ENCODE data around the gene CTTNBP2NL.
A peak's percentile ranks its signal among the peaks of the same experiment; 100 is the strongest.
"Not testable (repeated sequence)": the region's sequence is repeated elsewhere in the genome, so short reads cannot be mapped to it uniquely, and the experiment has no call there.

Gene CTTNBP2NL

DNA sequence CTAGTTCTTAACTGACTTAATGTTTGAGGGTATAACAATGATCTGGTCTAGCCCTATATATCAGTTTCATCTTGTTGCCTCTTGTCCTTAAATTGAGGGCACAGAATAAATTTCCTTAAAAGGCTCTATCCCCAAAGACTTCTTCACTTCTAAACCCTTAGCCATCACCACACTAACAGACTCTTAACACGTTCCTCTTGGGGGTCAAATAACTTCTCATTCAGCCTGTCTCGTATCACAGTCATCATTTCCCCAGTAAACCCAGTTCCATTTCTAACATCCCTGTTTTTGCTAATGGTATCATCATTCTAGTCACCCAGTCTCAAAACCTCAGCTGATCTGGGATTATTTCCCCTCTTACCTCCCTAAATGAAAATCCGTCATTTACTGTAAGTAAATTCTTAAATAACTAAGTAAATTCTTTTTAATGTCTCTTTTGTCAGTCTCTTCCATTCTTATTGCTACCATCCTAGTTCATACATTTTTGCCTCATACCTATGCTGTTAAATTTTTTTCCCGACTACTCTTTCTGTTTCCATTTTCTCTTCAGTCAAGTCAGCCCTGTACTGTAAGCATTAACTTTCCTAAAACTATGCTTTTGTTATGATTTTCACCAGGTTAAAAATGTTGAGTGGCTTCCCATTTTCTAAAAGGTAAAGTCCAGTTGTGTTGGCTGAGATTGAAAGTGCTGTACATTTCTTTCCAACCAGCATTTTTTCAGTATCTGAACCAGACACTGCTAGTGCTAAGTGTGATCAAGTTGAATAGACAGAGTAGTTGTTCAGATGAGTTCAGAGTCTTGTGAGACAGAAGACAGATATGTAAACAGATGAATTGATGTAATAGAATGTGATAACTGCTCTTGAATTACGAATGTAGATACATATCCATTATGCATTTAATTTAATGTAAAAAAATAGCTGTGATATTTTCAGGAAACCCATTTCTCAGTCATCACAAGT lies 6.9 kb downstream of the CTTNBP2NL start:
- no peaks in the 10 kb centered on the region for H3K36me3 ChIP-seq (ENCODE audit: insufficient read depth, low read depth, low read length)
- H3K4me3 ChIP-seq (ENCODE audit: low read length) = peak overlapping the region; percentile 41
- H3K27ac ChIP-seq (ENCODE audit: low read length) = no peak overlapping the region
- peak overlapping the region; percentile 1; the same call in 1 of the 2 replicates for H3K9ac ChIP-seq (ENCODE audit: low read depth, low read length)
- H3K4me1 ChIP-seq (ENCODE audit: insufficient read depth, low read length) = peaks cover 34% of the 10 kb centered on the region
- H3K9me3 ChIP-seq (ENCODE audit: insufficient read depth, low read depth, low read length) = no peaks in the 10 kb centered on the region
- H3K27me3 ChIP-seq (ENCODE audit: insufficient read depth, low read length) = no peaks in the 10 kb centered on the region

DNA sequence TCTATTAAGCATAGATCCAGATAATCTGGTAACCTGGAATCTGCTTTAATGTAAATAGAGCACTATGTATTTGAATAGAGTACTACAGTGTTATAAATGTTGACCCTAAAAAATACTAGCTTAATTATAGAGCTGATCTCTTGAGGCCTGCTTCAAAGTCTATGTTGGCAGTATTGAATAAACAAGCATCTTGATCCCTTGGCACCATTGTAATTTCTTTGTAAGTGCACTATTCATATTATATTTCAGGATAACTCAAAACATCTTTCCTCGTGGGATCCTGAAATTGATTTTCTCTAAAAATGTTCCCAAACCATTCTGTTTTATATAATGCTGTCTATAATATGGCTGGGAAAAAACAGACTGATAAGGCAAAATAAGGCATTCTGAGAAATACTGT lies 10.8 kb downstream of the CTTNBP2NL start:
- H3K9me3 ChIP-seq (ENCODE audit: insufficient read depth, low read depth, low read length) = no peaks in the 10 kb centered on the region
- peaks cover 25% of the 10 kb centered on the region for H3K4me1 ChIP-seq (ENCODE audit: insufficient read depth, low read length)
- peaks cover 2% of the 10 kb centered on the region; the same call in 1 of the 2 replicates for H3K36me3 ChIP-seq (ENCODE audit: insufficient read depth, low read depth, low read length)
- H3K27ac ChIP-seq (ENCODE audit: low read length) = no peak overlapping the region
- no peak overlapping the region for H3K4me3 ChIP-seq (ENCODE audit: low read length)
- H3K9ac ChIP-seq (ENCODE audit: low read depth, low read length) = no peak overlapping the region
- H3K27me3 ChIP-seq (ENCODE audit: insufficient read depth, low read length) = no peaks in the 10 kb centered on the region

GRCh38 chr1:112409414-112409813 lies 13.4 kb downstream of the CTTNBP2NL start:
- peaks cover 27% of the 10 kb centered on the region for H3K36me3 ChIP-seq (ENCODE audit: insufficient read depth, low read depth, low read length)
- no peak overlapping the region for H3K9ac ChIP-seq (ENCODE audit: low read depth, low read length)
- H3K4me3 ChIP-seq (ENCODE audit: low read length) = no peak overlapping the region
- no peak overlapping the region for H3K27ac ChIP-seq (ENCODE audit: low read length)
- no peaks in the 10 kb centered on the region for H3K27me3 ChIP-seq (ENCODE audit: insufficient read depth, low read length)
- no peaks in the 10 kb centered on the region for H3K9me3 ChIP-seq (ENCODE audit: insufficient read depth, low read depth, low read length)
- H3K4me1 ChIP-seq (ENCODE audit: insufficient read depth, low read length) = peaks cover 2% of the 10 kb centered on the region

DNA sequence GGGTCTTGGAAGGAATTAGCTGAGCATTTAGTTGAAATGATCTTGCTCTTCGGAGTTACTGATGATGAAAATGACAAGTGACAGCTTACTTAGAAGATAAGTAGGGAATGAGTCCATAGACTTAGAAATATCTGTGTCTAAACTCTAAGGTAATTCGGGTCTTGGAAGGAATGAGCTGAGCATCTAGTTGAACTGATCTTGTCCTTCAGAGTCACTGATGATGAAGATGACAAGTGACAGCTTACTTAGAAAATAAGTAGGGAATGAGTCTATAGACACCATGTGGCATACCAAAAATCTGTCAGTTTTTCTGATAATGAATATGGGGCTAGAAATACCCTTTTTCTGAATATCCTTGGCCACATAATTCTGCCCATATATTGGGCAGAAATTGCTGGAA lies 14.7 kb downstream of the CTTNBP2NL start:
- peaks cover 38% of the 10 kb centered on the region for H3K36me3 ChIP-seq (ENCODE audit: insufficient read depth, low read depth, low read length)
- no peak overlapping the region for H3K4me3 ChIP-seq (ENCODE audit: low read length)
- no peak overlapping the region for H3K9ac ChIP-seq (ENCODE audit: low read depth, low read length)
- no peaks in the 10 kb centered on the region for H3K27me3 ChIP-seq (ENCODE audit: insufficient read depth, low read length)
- no peak overlapping the region for H3K27ac ChIP-seq (ENCODE audit: low read length)
- H3K9me3 ChIP-seq (ENCODE audit: insufficient read depth, low read depth, low read length) = no peaks in the 10 kb centered on the region
- H3K4me1 ChIP-seq (ENCODE audit: insufficient read depth, low read length) = no peaks in the 10 kb centered on the region

GRCh38 chr1:112417271-112417670 lies 21.3 kb downstream of the CTTNBP2NL start:
- Histone ChIP-seq H3K4me1 (ENCODE audit: insufficient read depth, low read length) (no peaks in the 10 kb centered on the region), H3K27ac (ENCODE audit: low read length) (no peak overlapping the region), H3K9ac (ENCODE audit: low read depth, low read length) (no peak overlapping the region), H3K36me3 (ENCODE audit: insufficient read depth, low read depth, low read length) (peaks cover 68% of the 10 kb centered on the region), H3K27me3 (ENCODE audit: insufficient read depth, low read length) (no peaks in the 10 kb centered on the region), H3K9me3 (ENCODE audit: insufficient read depth, low read depth, low read length) (no peaks in the 10 kb centered on the region), H3K4me3 (ENCODE audit: low read length) (no peak overlapping the region)

GRCh38 chr1:112418099-112418892 lies 22.3 kb downstream of the CTTNBP2NL start:
- no peak overlapping the region for H3K9ac ChIP-seq (ENCODE audit: low read depth, low read length)
- H3K4me3 ChIP-seq (ENCODE audit: low read length) = no peak overlapping the region
- no peaks in the 10 kb centered on the region for H3K9me3 ChIP-seq (ENCODE audit: insufficient read depth, low read depth, low read length)
- H3K27me3 ChIP-seq (ENCODE audit: insufficient read depth, low read length) = no peaks in the 10 kb centered on the region
- no peak overlapping the region for H3K27ac ChIP-seq (ENCODE audit: low read length)
- H3K36me3 ChIP-seq (ENCODE audit: insufficient read depth, low read depth, low read length) = peaks cover 62% of the 10 kb centered on the region
- no peaks in the 10 kb centered on the region for H3K4me1 ChIP-seq (ENCODE audit: insufficient read depth, low read length)

- Histone ChIP-seq H3K27ac (ENCODE audit: low read length) (no peak overlapping the region), H3K9ac (ENCODE audit: low read depth, low read length) (no peak overlapping the region), H3K27me3 (ENCODE audit: insufficient read depth, low read length) (no peaks in the 10 kb centered on the region), H3K36me3 (ENCODE audit: insufficient read depth, low read depth, low read length) (peaks cover 15% of the 10 kb centered on the region), H3K4me1 (ENCODE audit: insufficient read depth, low read length) (no peaks in the 10 kb centered on the region), H3K4me3 (ENCODE audit: low read length) (no peak overlapping the region), H3K9me3 (ENCODE audit: insufficient read depth, low read depth, low read length) (no peaks in the 10 kb centered on the region)
Observed at GRCh38 chr1:112423207-112423606, 27.2 kb downstream of the CTTNBP2NL start.

- not testable (repeated sequence) for H3K4me3 ChIP-seq (ENCODE audit: low read length); H3K4me1 ChIP-seq (ENCODE audit: insufficient read depth, low read length); H3K27me3 ChIP-seq (ENCODE audit: insufficient read depth, low read length); H3K9ac ChIP-seq (ENCODE audit: low read depth, low read length); H3K9me3 ChIP-seq (ENCODE audit: insufficient read depth, low read depth, low read length); H3K27ac ChIP-seq (ENCODE audit: low read length)
- peaks cover 11% of the 10 kb centered on the region; the same call in 1 of the 2 replicates for H3K36me3 ChIP-seq (ENCODE audit: insufficient read depth, low read depth, low read length)
Observed at GRCh38 chr1:112423666-112424065, 27.7 kb downstream of the CTTNBP2NL start.

GRCh38 chr1:112429749-112430148 lies 33.7 kb downstream of the CTTNBP2NL start:
- no peak overlapping the region for H3K9ac ChIP-seq (ENCODE audit: low read depth, low read length)
- no peaks in the 10 kb centered on the region for H3K27me3 ChIP-seq (ENCODE audit: insufficient read depth, low read length)
- no peak overlapping the region for H3K27ac ChIP-seq (ENCODE audit: low read length)
- H3K4me3 ChIP-seq (ENCODE audit: low read length) = no peak overlapping the region
- H3K9me3 ChIP-seq (ENCODE audit: insufficient read depth, low read depth, low read length) = no peaks in the 10 kb centered on the region
- H3K4me1 ChIP-seq (ENCODE audit: insufficient read depth, low read length) = no peaks in the 10 kb centered on the region
- H3K36me3 ChIP-seq (ENCODE audit: insufficient read depth, low read depth, low read length) = no peaks in the 10 kb centered on the region; the same call in 1 of the 2 replicates

DNA sequence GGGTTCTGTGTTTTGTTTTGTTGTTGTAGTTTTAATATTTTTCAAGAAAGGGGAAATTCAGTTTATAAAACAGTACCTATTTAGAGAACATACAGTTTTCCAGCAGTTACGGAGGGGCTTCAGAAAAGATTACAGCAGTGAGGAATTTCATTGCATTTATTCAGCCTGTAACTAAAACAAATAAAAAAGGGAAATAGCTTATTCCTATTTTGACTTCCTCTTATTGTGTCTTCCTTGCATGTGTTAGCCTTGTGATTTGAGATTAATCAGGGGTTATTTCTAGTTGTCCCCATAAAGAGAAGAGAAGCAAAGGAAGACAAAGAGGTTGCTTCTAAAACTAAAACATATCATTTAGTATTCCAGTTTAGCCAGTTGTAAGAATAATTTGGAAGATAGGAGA lies 35.0 kb downstream of the CTTNBP2NL start:
- Histone ChIP-seq H3K4me3 (ENCODE audit: low read length) (no peak overlapping the region), H3K4me1 (ENCODE audit: insufficient read depth, low read length) (no peaks in the 10 kb centered on the region), H3K36me3 (ENCODE audit: insufficient read depth, low read depth, low read length) (no peaks in the 10 kb centered on the region; the same call in 1 of the 2 replicates), H3K27me3 (ENCODE audit: insufficient read depth, low read length) (no peaks in the 10 kb centered on the region), H3K9me3 (ENCODE audit: insufficient read depth, low read depth, low read length) (no peaks in the 10 kb centered on the region), H3K9ac (ENCODE audit: low read depth, low read length) (no peak overlapping the region), H3K27ac (ENCODE audit: low read length) (no peak overlapping the region)

DNA sequence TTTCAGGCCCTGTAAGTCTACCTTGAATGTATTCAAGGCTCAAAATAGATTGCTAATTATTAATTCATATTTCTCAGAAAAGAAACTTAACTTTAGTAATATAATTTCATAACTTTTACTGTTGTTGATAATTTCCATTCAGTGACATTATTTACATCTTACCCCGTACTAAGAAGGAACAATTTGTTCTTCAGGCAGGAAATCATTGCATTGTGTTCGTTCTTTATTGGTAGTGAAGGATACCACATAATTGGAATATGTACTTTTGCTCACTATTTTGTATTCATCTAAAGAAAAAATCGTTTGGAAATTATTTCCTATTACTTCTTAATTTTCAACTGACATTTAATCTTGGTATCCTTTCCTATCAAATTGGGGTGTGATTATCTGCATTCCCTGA lies 39.4 kb downstream of the CTTNBP2NL start:
- Histone ChIP-seq H3K27ac (ENCODE audit: low read length) (no peak overlapping the region), H3K4me1 (ENCODE audit: insufficient read depth, low read length) (no peaks in the 10 kb centered on the region), H3K9me3 (ENCODE audit: insufficient read depth, low read depth, low read length) (no peaks in the 10 kb centered on the region), H3K27me3 (ENCODE audit: insufficient read depth, low read length) (no peaks in the 10 kb centered on the region), H3K36me3 (ENCODE audit: insufficient read depth, low read depth, low read length) (peaks cover 9% of the 10 kb centered on the region; the same call in 1 of the 2 replicates), H3K4me3 (ENCODE audit: low read length) (no peak overlapping the region), H3K9ac (ENCODE audit: low read depth, low read length) (no peak overlapping the region)

All from iPS-20b (cell line).